ENCODE measurements around the gene KPNA1.
A peak's percentile ranks its signal among the peaks of the same experiment; 100 is the strongest.

KPNA1 gene

GRCh38 chr3:122391681-122392446 is 122.9 kb downstream of the KPNA1 start:
- Histone ChIP-seq H3K9me3 (replicated peaks; ENCODE audit: low read length) (no peaks in the 10 kb centered on the region), H3K36me3 (ENCODE audit: insufficient read depth, low read length) (no peaks in the 10 kb centered on the region), H3K9ac (ENCODE audit: low read depth, low read length) (no peak overlapping the region), H3K4me2 (ENCODE audit: low read length) (no peak overlapping the region), H3K4me3 (ENCODE audit: low read length) (no peak overlapping the region), H3K27me3 (ENCODE audit: control insufficient read depth, insufficient read depth, low read length) (no peaks in the 10 kb centered on the region), H3K4me1 (ENCODE audit: control insufficient read depth, insufficient read depth, low read length) (no peaks in the 10 kb centered on the region)

GRCh38 chr3:122390665-122391064 is 124.1 kb downstream of the KPNA1 start:
- no peaks in the 10 kb centered on the region for H3K9me3 ChIP-seq (replicated peaks; ENCODE audit: low read length)
- H3K36me3 ChIP-seq (ENCODE audit: insufficient read depth, low read length): no peaks in the 10 kb centered on the region
- H3K9ac ChIP-seq (ENCODE audit: low read depth, low read length): no peak overlapping the region
- H3K27me3 ChIP-seq (ENCODE audit: control insufficient read depth, insufficient read depth, low read length): no peaks in the 10 kb centered on the region
- H3K4me1 ChIP-seq (ENCODE audit: control insufficient read depth, insufficient read depth, low read length): no peaks in the 10 kb centered on the region
- H3K4me3 ChIP-seq (ENCODE audit: low read length): no peak overlapping the region
- no peak overlapping the region for H3K4me2 ChIP-seq (ENCODE audit: low read length)

GRCh38 chr3:122389892-122390291 is 124.8 kb downstream of the KPNA1 start:
- Histone ChIP-seq H3K27me3 (ENCODE audit: control insufficient read depth, insufficient read depth, low read length) (no peaks in the 10 kb centered on the region), H3K4me2 (ENCODE audit: low read length) (no peak overlapping the region), H3K9me3 (replicated peaks; ENCODE audit: low read length) (no peaks in the 10 kb centered on the region), H3K36me3 (ENCODE audit: insufficient read depth, low read length) (no peaks in the 10 kb centered on the region), H3K4me3 (ENCODE audit: low read length) (no peak overlapping the region), H3K4me1 (ENCODE audit: control insufficient read depth, insufficient read depth, low read length) (no peaks in the 10 kb centered on the region), H3K9ac (ENCODE audit: low read depth, low read length) (no peak overlapping the region)

- H3K27me3 ChIP-seq (ENCODE audit: control insufficient read depth, insufficient read depth, low read length): no peaks in the 10 kb centered on the region
- no peaks in the 10 kb centered on the region for H3K36me3 ChIP-seq (ENCODE audit: insufficient read depth, low read length)
- no peak overlapping the region for H3K4me3 ChIP-seq (ENCODE audit: low read length)
- no peak overlapping the region for H3K9ac ChIP-seq (ENCODE audit: low read depth, low read length)
- H3K4me2 ChIP-seq (ENCODE audit: low read length): no peak overlapping the region
- H3K9me3 ChIP-seq (replicated peaks; ENCODE audit: low read length): no peaks in the 10 kb centered on the region
- peaks cover 5% of the 10 kb centered on the region for H3K4me1 ChIP-seq (ENCODE audit: control insufficient read depth, insufficient read depth, low read length)
Observed at GRCh38 chr3:122389197-122389596, 125.5 kb downstream of the KPNA1 start.

GRCh38 chr3:122387709-122388108 is 127.0 kb downstream of the KPNA1 start:
- H3K9me3 ChIP-seq (replicated peaks; ENCODE audit: low read length): no peaks in the 10 kb centered on the region
- H3K4me3 ChIP-seq (ENCODE audit: low read length): no peak overlapping the region
- no peaks in the 10 kb centered on the region for H3K27me3 ChIP-seq (ENCODE audit: control insufficient read depth, insufficient read depth, low read length)
- peaks cover 12% of the 10 kb centered on the region for H3K4me1 ChIP-seq (ENCODE audit: control insufficient read depth, insufficient read depth, low read length)
- H3K9ac ChIP-seq (ENCODE audit: low read depth, low read length): no peak overlapping the region
- H3K36me3 ChIP-seq (ENCODE audit: insufficient read depth, low read length): no peaks in the 10 kb centered on the region
- H3K4me2 ChIP-seq (ENCODE audit: low read length): no peak overlapping the region

- no peaks in the 10 kb centered on the region for H3K36me3 ChIP-seq (ENCODE audit: insufficient read depth, low read length)
- no peaks in the 10 kb centered on the region for H3K9me3 ChIP-seq (replicated peaks; ENCODE audit: low read length)
- peak within 1 kb of the TSS; percentile 89 for H3K4me2 ChIP-seq (ENCODE audit: low read length)
- peaks cover 17% of the 10 kb centered on the region for H3K4me1 ChIP-seq (ENCODE audit: control insufficient read depth, insufficient read depth, low read length)
- H3K4me3 ChIP-seq (ENCODE audit: low read length): peak within 1 kb of the TSS; percentile 88
- H3K9ac ChIP-seq (ENCODE audit: low read depth, low read length): peak within 1 kb of the TSS; percentile 89
- no peaks in the 10 kb centered on the region for H3K27me3 ChIP-seq (ENCODE audit: control insufficient read depth, insufficient read depth, low read length)
Observed at GRCh38 chr3:122383771-122384697, 130.7 kb downstream of the KPNA1 start, which contains the start of gene FAM162A. Gene FAM162A (plus strand): TSS chr3:122384182. CDS start chr3:122384266, 84 bp downstream.

- no peaks in the 10 kb centered on the region for H3K36me3 ChIP-seq (ENCODE audit: insufficient read depth, low read length)
- peaks cover 17% of the 10 kb centered on the region for H3K4me1 ChIP-seq (ENCODE audit: control insufficient read depth, insufficient read depth, low read length)
- no peaks in the 10 kb centered on the region for H3K9me3 ChIP-seq (replicated peaks; ENCODE audit: low read length)
- H3K27me3 ChIP-seq (ENCODE audit: control insufficient read depth, insufficient read depth, low read length): no peaks in the 10 kb centered on the region
- H3K9ac ChIP-seq (ENCODE audit: low read depth, low read length): peak within 1 kb of the TSS; percentile 89
- peak within 1 kb of the TSS; percentile 88 for H3K4me3 ChIP-seq (ENCODE audit: low read length)
- peak within 1 kb of the TSS; percentile 89 for H3K4me2 ChIP-seq (ENCODE audit: low read length)
Observed at GRCh38 chr3:122382888-122383666, 131.7 kb downstream of the KPNA1 start, which contains the start of gene MIX23. Gene MIX23 (minus strand): TSS chr3:122383231. CDS start chr3:122383224, 7 bp downstream.

GRCh38 chr3:122377975-122378374 is 136.8 kb downstream of the KPNA1 start:
- Histone ChIP-seq H3K4me2 (ENCODE audit: low read length) (no peak overlapping the region), H3K9me3 (replicated peaks; ENCODE audit: low read length) (no peaks in the 10 kb centered on the region), H3K27me3 (ENCODE audit: control insufficient read depth, insufficient read depth, low read length) (no peaks in the 10 kb centered on the region), H3K4me3 (ENCODE audit: low read length) (no peak overlapping the region), H3K36me3 (ENCODE audit: insufficient read depth, low read length) (no peaks in the 10 kb centered on the region), H3K9ac (ENCODE audit: low read depth, low read length) (no peak overlapping the region), H3K4me1 (ENCODE audit: control insufficient read depth, insufficient read depth, low read length) (peaks cover 6% of the 10 kb centered on the region)

GRCh38 chr3:122374034-122374433 is 140.7 kb downstream of the KPNA1 start:
- no peak overlapping the region for H3K4me2 ChIP-seq (ENCODE audit: low read length)
- no peaks in the 10 kb centered on the region for H3K9me3 ChIP-seq (replicated peaks; ENCODE audit: low read length)
- H3K36me3 ChIP-seq (ENCODE audit: insufficient read depth, low read length): peaks cover 4% of the 10 kb centered on the region
- no peaks in the 10 kb centered on the region for H3K4me1 ChIP-seq (ENCODE audit: control insufficient read depth, insufficient read depth, low read length)
- H3K9ac ChIP-seq (ENCODE audit: low read depth, low read length): no peak overlapping the region
- no peaks in the 10 kb centered on the region for H3K27me3 ChIP-seq (ENCODE audit: control insufficient read depth, insufficient read depth, low read length)
- H3K4me3 ChIP-seq (ENCODE audit: low read length): no peak overlapping the region
